Neutrophil (primary cell): ENCODE data around the gene LITAF.

Experiments
- H3K27ac ChIP-seq: fragments of 200-600 bp; sonication (generic); 2 replicates; pipeline ENCODE4 v1.5.1; 2016; ENCODE audit warnings: mild to moderate bottlenecking, moderate library complexity
- H3K27me3 ChIP-seq: fragments of 200-600 bp; sonication (generic); 2 replicates; pipeline ENCODE4 v1.6.0; 2016; ENCODE audit warnings: mild to moderate bottlenecking
- H3K36me3 ChIP-seq: fragments of 200-600 bp; sonication (generic); 2 replicates; pipeline ENCODE4 v1.5.1; 2017
- H3K4me1 ChIP-seq, 2 experiments: fragments of 200-600 bp in 1 of 2; sonication (generic) in 1 of 2; 1 replicate in 1 of 2; 2 replicates in 1 of 2; pipeline versions ENCODE4 v1.5.1 to v1.6.1; 2013 to 2016; ENCODE audit warnings: low read depth in 1 of 2, low read length in 1 of 2, mild to moderate bottlenecking in 1 of 2, moderate library complexity in 1 of 2; ENCODE audit not compliant: control insufficient read depth in 1 of 2, insufficient read depth in 1 of 2
- H3K4me3 ChIP-seq, 2 experiments: fragments of 200-600 bp in 1 of 2; sonication (generic) in 1 of 2; 1 replicate in 1 of 2; 2 replicates in 1 of 2; pipeline ENCODE4 v1.5.1; 2013 to 2016; ENCODE audit warnings: low read depth in 1 of 2, low read length in 1 of 2, mild to moderate bottlenecking in 1 of 2, moderate library complexity in 1 of 2
- H3K9me3 ChIP-seq: fragments of 200-600 bp; sonication (generic); 2 replicates; pipeline ENCODE4 v1.5.1; 2016
- TF ChIP-seq, protein P1 (sequence below): fragments of 200-600 bp; sonication (generic); IDR thresholded peaks from 2 replicates; pipeline ENCODE4 v1.5.1; 2016; ENCODE audit warnings: antibody characterized with exemption

Gene LITAF

GRCh38 chr16:11586378-11586855, 302 bp downstream of the LITAF start:
- TF ChIP-seq, protein P1, sequence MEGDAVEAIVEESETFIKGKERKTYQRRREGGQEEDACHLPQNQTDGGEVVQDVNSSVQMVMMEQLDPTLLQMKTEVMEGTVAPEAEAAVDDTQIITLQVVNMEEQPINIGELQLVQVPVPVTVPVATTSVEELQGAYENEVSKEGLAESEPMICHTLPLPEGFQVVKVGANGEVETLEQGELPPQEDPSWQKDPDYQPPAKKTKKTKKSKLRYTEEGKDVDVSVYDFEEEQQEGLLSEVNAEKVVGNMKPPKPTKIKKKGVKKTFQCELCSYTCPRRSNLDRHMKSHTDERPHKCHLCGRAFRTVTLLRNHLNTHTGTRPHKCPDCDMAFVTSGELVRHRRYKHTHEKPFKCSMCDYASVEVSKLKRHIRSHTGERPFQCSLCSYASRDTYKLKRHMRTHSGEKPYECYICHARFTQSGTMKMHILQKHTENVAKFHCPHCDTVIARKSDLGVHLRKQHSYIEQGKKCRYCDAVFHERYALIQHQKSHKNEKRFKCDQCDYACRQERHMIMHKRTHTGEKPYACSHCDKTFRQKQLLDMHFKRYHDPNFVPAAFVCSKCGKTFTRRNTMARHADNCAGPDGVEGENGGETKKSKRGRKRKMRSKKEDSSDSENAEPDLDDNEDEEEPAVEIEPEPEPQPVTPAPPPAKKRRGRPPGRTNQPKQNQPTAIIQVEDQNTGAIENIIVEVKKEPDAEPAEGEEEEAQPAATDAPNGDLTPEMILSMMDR: no peak
- peak overlapping the region; percentile 93 to 94 for H3K4me3 ChIP-seq

DNA sequence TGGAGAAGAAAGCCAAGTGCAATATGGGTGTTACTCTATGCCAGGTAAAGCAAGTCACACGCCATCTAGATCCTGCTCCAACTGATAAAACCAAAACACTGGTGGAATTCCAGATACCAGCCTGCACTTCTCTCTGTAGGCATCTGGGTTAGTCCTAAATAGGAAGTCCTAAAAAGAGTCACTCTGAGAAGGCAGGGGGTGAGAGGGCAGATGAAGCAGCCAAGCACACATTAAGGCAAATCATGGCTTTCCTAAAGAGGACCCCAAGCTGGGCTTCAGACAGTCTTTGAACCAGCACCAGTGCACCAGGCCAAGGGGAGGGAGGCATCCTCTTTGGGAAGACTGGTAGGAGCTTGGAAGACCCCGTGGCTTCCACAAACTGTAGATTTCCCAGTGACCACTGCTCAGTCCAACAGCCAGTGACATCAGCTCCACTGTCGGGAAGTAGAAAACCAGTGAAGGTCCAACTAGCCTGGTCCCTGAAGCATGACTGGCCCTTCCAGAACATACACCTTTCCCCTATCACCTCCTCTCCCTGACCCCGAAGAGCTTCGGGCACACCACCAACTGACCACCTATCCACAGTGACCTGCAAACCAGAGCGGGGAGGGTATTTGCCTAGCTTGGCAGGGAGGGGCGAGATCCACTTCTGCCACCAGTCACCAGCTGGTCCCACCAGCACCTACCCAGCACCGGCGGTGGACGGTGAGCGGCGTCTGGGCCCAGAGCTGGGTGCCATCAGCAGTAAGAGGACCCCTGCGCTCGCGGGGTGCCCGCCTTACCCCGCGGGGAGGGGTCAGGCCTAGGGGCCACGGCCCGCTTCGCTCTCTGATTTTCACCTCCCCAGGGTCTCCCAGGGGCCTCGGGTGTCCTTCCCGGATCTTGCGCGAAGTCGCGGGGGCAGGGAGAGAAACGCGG, 1.0 kb downstream of the LITAF start:
- Histone ChIP-seq H3K4me3 (peak overlapping the region; percentile 93 to 94), H3K27me3 (no peaks in the 10 kb centered on the region), H3K36me3 (peaks cover 25% of the 10 kb centered on the region), H3K4me1 (peaks cover 60 to 68% of the 10 kb centered on the region in 2 experiments), H3K27ac (peak overlapping the region; percentile 99), H3K9me3 (no peaks in the 10 kb centered on the region)
- TF ChIP-seq, protein P1: peak; percentile 13

More at GRCh38 chr16:11586378-11586855, 302 bp downstream of the LITAF start:
- Histone ChIP-seq H3K9me3 (no peaks in the 10 kb centered on the region), H3K27me3 (no peaks in the 10 kb centered on the region), H3K36me3 (peaks cover 18% of the 10 kb centered on the region), H3K27ac (peak overlapping the region; percentile 99), H3K4me1 (peaks cover 53 to 61% of the 10 kb centered on the region in 2 experiments)

DNA sequence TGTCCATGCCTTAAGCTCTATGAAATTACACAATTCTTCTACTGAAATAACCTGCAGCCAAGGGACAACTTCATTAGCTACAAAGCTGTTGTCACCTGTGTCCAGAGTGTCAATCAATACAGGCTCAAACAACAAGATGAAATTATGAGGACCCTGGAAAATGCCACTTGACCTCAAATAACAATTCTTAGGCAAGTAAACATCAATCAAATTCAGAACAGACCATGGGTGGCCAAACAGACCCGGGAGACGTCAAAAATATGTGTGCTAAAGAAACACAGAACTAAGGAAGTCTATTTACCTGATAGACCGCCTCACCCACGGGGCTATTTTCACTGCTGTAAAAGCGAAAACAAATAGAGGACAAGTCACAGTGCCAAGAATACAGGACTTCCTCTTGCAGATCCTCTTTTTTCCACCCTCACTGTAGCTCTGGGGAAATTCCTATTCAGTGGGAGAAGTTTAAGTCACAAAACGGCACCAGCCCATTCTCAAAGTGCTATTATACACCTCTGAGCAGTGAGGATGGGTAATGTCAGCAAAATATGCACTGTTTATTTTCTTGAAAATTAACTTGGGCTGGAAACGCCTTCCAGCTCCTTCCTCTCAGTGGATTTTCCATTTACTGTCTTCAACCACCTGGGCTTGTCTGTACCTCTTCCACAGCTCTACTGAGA, 2.7 kb downstream of the LITAF start:
- Histone ChIP-seq H3K4me1 (peaks cover 71 to 81% of the 10 kb centered on the region in 2 experiments), H3K36me3 (peaks cover 37% of the 10 kb centered on the region), H3K9me3 (no peaks in the 10 kb centered on the region), H3K27ac (peak overlapping the region; percentile 99), H3K27me3 (no peaks in the 10 kb centered on the region), H3K4me3 (peak overlapping the region; percentile 93 to 94)
- TF ChIP-seq, protein P1: no peak

DNA sequence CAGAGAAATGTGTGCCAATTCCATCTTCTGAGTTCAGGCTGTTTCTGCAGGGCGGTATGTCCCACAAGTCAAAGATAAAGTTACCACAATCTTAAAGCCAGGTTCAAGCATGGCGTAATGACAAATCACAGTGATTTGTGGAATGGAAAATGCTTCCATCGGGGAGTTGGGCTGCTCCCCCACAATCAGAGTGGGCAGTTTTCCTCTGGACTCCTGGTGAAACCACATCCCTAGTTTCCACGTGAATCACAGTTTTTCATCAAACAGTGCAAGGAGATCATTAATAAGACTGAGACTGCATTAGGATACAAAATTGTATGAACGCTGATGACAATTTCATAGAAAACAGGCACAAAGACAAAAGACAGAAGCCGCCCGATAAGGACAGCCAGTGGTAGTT, 3.6 kb downstream of the LITAF start:
- H3K27ac ChIP-seq: peak overlapping the region; percentile 99
- H3K27me3 ChIP-seq: no peaks in the 10 kb centered on the region
- H3K4me1 ChIP-seq: peaks cover 71 to 79% of the 10 kb centered on the region in 2 experiments
- peak overlapping the region; percentile 93 to 94 for H3K4me3 ChIP-seq
- H3K9me3 ChIP-seq: no peaks in the 10 kb centered on the region
- TF ChIP-seq, protein P1: no peak
- peaks cover 45% of the 10 kb centered on the region for H3K36me3 ChIP-seq

DNA sequence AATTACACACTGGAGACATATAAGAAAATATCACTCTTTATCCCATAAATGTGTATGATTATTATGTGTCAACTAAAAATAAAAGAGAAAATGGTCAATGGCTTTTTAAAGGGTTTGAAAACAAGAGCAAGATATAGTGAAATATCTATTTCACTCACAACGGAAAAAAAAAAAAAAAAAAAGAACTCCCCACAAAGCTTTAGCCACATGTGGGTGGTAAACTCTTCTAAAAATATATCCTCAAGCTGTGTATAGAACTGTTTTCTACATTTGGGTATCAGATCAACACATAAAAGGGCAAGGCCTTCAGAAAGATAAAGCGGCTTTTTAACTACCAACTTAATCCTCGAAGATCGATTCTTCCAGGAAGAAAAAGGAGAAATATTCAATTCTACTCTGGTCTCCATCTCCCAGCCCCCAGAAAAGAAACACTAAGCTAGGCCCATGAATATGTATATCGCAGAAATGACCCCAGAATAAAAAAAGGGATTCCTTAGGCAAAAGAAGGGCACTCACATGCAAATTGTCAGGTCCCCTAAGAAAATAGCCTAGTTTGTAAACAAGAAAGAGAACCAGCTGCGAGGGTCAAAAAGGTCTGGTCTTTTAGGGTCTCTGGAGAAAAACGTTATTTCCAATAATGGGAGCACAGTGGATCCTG, 4.4 kb downstream of the LITAF start:
- H3K9me3 ChIP-seq: no peaks in the 10 kb centered on the region
- peaks cover 54% of the 10 kb centered on the region for H3K36me3 ChIP-seq
- no peaks in the 10 kb centered on the region for H3K27me3 ChIP-seq
- TF ChIP-seq, protein P1: no peak
- peak overlapping the region; percentile 93 to 94 for H3K4me3 ChIP-seq
- peaks cover 71 to 76% of the 10 kb centered on the region in 2 experiments for H3K4me1 ChIP-seq
- peak overlapping the region; percentile 99 for H3K27ac ChIP-seq
